Measurements from ENCODE around the gene EHBP1L1.
A peak's percentile ranks its signal among the peaks of the same experiment; 100 is the strongest.

EHBP1L1 gene

GRCh38 chr11:65599216-65599954 lies 23.5 kb downstream of the EHBP1L1 start:
- DNase-seq = no peak

DNA sequence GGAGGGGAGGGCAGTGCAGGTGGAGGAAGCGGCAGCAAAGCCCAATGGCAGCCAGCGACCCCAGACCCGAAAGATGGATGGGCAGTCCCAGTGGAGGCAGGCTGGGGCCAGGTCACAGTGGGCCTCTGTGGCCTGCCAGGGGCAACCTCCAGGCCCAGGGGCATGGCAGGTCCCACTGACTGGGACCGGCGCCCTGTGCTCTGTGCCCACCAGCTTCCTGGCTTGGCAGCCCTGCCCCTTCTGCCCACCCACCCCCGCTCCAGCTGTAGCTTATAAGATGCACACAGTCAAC lies 24.0 kb downstream of the EHBP1L1 start:
- no peak for DNase-seq

DNA sequence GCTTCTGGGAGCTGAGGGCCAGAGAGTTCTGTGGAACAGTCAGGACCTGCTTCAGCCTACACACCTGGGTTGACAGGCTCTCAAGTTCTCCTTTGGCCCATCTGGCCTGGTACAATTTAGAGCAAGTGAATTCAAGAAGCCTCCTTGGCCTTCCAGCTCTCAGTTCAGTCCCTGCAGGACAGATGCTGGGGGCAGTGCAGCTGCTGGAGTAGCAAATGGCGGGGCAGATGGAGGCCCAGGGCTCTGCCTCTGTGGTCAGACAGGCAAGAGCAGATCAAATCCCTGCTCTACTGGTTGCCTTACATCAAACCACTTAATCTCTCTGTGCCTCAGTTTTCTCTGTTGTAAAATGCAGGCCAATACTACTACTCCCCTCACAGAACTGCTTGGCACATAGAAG lies 28.4 kb downstream of the EHBP1L1 start:
- no peak for DNase-seq

- DNase-seq = no peak
Observed at GRCh38 chr11:65606876-65607613, 31.2 kb downstream of the EHBP1L1 start.

DNA sequence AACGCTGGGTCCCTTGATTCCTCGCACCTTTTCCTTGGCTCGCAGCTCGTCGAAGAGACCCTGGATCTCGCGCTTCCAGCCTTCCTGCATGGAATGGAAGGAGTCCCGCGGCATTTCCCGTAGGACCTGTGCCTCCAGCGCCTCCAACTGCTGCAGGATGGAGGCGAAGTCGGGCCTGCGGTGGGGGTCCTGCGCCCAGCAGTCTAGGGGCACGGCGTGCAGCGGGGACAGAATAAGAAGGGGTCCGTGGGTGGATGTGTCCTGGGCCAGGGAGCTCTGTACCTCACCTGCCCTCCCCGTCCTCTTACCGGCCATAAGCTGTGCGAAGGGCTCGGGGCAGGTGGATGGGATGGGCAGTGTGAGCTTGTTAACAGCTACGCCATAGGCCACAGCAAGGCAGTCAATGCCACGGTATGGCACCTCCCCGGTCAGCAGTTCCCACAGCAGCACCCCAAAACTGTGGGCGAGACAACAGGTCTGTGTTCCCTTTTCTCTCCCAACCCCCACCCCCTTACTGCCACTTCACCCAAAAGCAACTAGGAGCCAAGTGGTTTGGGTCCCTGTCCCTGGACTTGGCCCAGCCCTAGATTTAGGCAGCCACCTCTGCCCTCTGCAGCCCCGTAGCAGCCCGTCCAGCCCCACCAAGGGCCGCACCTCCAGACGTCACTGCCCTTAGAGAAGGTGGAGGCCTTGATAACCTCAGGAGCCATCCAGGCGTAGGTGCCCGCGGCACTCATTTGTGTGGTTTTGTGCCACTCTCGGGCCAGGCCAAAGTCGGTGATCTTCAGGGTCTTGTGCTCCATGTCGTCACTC lies 32.0 kb downstream of the EHBP1L1 start:
- DNase-seq = no peak

GRCh38 chr11:65609229-65609628 lies 33.4 kb downstream of the EHBP1L1 start:
- no peak for DNase-seq

- no peak for DNase-seq
Observed at GRCh38 chr11:65609665-65610064, 33.8 kb downstream of the EHBP1L1 start.

DNA sequence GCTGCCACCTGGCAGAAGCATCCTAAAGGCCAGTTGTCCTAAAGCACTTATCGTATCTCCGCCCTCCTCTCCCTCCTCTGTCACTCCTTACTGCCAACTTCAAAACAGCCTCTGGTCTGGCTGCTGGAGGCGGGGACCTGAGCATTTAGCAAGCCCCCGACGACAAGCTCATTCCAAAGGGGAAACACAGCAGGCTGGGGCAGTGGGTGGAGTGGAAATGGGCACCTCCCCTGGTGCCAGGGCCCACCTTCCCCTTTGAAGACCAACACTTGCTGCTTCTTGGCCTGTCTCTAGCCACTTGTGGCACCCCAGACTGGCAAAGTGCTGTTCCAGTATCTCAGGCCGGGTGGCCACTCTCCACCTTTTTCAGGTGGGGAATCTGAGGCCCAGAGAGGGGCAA lies 34.6 kb downstream of the EHBP1L1 start:
- DNase-seq = no peak

GRCh38 chr11:65611028-65611757 lies 35.3 kb downstream of the EHBP1L1 start:
- DNase-seq = no peak

- DNase-seq = no peak
Observed at GRCh38 chr11:65611758-65612603, 36.1 kb downstream of the EHBP1L1 start.

DNA sequence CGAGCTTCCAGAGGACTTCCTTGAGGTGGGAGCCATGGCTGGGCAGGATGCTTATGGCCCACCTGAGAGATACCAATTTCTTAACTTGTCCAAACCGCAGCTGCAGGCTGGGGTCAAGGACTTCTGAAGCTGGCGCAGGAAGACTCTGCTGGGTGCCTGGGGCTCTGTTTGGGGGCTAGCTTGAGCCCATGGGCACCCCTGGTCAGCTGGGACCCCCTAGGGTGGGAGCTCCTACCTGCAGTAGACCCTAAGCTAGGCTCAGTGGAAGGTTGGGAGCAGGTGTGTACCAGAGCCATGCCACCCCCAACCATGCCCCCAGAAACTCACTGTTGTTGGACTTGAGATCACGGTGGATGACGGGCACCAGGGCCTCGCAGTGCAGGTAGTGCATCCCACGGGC lies 36.8 kb downstream of the EHBP1L1 start:
- no peak for DNase-seq

DNA sequence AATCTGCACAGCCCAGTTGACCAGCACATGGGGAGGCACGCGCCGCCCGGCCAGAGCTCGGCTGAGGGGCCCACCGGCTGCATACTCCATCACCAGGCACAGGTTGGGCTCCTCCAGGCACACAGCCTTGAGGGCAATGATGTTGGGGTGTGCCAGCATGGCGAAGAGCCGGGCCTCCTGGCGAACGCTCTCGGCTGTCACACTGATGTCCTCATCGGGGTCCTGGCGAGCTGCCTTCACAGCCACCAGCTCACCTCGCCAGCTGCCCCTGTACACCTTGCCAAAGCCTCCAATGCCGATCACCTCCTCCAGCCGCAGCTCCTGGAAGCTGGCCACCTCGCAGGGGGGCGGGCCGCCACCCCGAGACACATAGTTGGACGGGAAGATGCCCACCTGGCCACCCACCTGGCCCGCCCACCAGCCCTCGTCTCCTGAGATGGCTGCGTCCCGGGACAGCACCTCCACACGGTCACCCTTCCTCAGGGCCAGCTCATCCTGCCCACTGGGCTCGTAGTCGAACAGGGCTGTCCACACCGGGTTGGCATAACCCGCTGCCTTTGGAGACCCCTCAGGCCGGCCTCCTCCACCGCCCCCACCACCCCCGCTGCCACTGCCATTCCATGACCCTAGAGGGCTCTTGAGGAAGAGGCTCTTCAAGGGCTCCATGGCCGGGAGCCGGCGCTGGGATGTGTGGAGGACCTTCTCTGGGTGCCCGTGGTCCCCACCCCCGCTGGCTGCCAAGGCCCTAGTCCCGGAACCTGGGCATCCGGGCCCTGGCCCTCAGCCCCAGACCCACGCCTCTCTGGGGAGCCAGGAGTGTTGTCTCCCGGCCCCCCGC lies 37.5 kb downstream of the EHBP1L1 start:
- DNase-seq = peak; percentile 11

- peak; percentile 100 for DNase-seq
Observed at GRCh38 chr11:65615229-65615949, 39.5 kb downstream of the EHBP1L1 start, which contains the start of gene PCNX3. Gene PCNX3 (plus strand): TSS chr11:65615776. CDS start chr11:65616312, 536 bp downstream.

GRCh38 chr11:65615950-65616574 lies 40.2 kb downstream of the EHBP1L1 start:
- DNase-seq = no peak

DNA sequence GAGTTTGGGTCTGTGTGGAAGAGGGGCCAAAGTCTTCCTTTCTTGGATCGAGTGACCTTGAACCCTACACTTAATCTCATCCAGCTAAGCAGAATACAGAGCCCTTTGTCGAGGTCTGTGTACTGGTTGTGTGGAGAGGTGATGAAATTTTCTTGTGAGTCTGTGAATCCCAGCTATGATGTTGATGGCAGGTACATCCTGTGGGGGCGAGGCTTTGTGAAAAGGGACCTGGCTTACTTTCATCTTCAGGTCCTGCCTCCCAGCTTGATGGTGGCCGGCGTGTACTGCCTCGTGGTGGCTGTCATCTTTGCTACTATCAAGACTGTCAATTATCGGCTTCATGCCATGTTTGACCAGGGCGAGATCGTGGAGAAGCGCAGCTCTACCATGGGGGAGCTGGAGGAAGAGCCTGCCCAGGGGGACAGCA lies 40.7 kb downstream of the EHBP1L1 start:
- DNase-seq = no peak

DNA sequence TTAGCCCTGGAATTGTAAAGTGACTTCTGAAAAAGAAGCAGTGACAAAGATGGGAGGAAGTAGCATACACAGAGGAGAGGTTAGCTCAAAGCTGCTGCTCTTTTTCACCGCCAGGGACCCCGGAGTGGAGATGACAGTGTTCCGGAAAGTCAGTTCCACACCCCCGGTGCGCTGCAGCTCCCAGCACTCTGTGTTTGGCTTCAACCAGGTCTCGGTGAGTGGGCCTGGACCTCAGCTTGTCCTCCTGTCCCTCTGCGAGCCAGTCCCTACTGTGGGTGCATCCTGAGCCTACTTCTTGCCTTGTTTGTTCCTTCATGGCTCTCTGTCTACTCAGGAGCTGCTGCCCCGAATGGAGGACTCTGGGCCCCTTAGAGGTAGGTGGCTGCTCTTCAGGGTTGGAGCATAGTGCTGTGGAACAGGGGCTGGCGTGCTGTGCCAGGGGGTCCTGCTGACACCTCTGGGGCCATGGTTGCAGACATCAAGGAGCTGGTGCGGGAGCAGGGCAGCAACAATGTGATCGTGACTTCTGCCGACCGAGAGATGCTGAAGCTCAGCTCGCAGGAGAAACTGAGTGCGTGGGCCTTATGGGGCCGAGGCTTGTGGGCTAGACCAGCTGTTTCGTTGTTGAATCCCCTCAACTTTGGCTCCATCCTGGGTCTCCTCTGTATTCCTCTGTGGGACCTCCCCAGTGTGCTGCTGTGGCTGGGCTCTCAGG lies 41.4 kb downstream of the EHBP1L1 start:
- no peak for DNase-seq

DNA sequence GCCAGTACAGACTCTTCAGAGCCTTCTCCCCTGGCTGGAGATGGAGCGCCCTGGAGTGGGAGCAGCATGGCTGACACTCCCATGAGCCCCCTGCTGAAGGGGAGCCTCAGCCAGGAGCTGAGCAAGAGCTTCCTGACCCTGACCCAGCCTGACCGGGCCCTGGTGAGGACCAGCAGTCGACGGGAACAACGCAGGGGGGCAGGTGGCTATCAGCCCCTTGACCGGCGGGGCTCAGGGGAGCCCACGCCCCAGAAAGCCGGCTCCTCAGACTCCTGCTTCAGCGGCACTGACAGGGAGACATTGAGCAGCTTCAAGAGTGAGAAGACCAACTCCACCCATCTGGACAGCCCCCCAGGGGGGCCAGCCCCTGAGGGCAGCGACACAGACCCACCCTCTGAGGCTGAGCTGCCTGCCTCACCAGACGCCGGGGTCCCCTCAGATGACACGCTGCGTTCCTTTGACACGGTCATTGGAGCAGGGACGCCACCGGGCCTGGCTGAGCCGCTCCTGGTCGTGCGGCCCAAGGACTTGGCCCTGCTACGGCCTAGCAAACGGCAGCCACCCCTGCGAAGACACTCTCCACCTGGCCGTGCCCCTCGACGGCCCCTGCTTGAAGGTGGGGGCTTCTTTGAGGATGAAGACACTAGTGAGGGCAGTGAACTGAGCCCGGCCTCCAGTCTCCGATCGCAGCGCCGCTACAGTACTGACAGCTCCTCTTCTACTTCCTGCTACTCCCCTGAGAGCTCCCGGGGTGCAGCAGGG lies 42.3 kb downstream of the EHBP1L1 start:
- no peak for DNase-seq

GRCh38 chr11:65618763-65619162 lies 42.9 kb downstream of the EHBP1L1 start:
- DNase-seq = no peak

All from NCI-H1105 treated with DMSO at 0.1 percent for 48 hours (cell line).